Effector CD4-positive, alpha-beta T cell (primary cell): ENCODE measurements around the gene SSBP3.

Source experiments
- DNase-seq: peaks from one replicate; pipeline ENCODE4 v3.0.0-alpha.2; 2020

Gene SSBP3

DNA sequence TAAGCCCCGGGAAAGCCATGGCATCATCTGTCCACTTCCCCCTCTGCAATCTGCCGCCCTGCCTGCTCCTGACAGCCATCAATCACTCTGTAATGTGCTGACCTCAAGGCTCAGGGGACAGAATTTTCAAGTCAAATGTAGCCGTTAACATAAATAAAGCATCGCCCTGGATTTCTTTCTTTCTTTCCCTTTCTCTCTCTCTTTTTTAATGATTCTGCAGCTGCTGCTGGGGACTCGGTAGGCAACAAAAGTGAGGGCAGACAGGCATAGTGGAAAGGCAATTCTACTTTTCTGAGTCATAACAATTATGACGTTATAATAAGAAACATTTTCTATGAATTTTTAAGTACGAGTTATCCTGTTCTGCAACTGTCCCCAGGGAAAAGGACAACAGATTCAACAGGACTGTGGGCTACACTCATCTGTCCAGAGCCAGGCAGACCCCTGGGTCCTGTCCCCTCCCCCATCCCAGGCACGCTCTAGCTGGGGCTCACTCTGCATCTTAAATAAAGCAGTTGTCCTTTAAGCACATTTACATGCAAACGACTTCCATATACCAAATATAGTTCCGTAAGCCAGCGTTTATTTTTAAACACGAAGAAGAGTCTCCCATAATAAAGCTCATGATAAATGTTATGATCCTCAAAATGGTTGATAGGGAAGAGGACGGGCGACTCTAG is 78.7 kb downstream of the SSBP3 start:
- DNase-seq: no peak

DNA sequence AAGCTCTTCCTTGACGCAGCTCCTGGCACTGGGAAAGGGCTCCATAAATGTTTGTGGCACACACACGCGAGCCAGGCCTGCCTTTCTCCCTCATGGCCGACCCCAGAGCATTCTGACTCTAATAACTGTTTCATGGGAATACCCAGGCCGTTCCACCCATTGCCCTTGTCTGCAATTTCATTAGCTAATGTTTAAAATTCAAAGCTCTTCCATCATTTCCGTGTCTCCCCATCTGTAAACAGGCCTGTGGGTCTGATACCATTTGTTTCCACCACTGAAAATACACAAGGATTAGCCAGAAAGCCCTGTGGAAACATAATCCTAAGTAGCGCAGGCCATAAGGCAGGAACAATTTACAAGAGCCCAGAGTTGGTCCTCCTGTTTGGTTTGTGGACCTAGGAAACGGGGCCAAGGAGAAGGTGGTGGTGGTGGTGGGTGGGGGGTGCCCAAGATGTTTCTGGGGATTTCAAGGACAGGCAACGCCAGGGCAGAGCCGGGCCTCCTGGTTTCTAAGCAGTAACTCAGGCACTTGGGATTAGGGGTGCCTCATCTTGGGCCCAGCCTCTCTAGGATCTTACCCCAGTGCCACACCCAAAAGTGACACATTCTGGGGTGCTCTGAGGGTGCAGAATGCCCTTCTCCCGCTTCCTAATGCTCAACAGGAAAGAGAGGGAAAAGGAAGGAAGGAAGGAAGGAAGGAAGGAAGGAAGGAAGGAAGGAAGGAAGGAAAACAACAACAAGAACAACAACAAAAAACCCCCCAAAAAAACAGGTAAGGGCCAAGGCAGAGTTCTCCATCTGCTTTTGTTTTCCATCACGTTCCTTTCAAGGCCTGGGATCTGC is 79.4 kb downstream of the SSBP3 start:
- no peak for DNase-seq

DNA sequence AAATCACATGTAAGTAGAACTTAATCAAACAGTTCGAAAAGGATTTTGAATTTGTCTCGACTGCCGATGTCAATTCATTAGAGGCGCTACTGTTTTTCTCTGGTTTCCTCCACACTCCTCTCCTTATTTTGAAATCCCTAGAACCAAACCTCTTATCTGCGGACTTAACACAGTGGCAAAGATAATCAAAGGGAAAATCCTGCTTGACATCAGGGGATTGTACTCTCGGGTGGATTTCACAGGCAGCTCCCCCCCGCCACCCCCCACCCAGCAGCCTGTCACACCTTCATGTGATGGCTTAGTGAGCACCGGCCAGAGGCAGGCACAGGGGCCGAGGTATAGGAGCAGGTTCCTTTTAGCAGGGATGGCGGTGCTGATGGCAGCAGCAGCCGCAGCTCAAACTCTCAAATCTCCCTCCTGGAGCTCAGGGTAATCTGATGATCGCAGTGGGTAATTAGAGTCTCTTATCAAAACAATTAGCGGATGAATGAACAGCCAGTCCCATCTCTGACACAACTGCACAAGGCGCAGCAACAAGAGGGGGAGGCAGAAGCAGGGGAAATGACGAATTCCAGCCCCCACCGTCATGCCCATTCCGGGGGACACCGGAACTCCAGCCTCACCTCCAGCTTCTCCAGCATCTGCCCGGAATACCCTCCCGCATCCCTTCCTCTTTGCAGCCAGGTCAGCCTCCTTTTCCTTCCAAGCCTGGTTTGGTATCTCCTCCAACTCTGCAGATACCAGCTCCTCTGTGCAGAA is 80.3 kb downstream of the SSBP3 start:
- no peak for DNase-seq

DNA sequence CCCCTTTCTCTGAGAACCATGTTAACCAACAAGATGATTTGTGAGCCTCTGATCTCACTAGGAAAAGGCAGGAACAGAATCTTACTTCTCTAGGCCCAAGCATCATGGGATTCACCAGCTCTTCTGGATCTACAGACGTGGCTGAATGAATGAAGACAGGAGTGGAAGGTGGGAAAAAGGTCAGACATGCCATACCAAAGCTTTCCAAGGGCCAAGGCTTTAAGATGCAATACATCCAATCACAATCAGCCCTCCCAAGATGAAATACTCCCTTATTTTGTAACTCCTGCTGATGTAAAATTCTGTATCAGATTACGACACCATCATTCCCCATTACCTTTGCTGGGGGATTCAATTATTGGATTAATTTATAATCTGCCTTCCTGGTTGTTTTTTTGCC is 80.9 kb downstream of the SSBP3 start:
- no peak for DNase-seq

DNA sequence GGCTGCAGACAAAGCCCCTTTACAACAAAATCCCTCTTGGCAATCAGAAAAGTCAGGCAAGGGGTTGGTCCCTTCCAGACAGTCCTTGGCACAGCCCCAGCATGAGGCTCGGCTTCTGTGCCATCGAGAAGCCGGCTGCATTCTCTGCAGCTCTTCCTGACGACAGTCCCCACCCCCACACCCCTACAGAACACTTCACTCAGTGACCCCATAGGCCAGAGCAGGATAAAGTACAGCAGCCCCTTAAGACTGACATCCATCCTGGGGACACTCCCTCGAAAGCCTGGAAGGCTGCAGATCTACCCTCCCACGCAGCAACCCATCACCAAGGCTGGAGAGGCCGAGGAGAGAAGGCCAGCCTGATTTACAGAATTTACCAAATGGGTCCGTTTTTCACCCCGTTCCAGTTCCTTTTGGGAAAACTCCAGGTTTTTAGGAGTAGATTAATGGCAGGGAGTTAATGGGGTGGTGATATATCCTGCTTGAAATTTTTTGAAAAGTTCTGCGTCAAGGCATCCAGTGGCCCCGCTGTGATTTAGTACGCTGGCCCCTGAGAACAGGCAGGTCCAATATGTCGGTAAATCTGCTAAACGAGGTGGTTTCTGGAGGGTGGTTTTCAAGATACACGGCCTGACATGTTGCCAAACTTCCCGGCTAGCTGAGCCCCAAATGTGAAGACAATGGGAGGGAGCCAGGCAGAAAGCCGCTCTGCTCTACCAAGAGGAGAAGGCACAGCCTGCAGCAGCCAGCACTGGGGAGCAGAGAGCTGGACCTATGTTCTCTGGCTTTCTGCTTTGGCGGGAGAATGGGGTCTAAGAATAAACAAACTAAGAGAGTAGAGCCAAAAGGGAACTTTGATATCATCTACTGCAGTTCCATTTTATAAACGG is 81.7 kb downstream of the SSBP3 start:
- DNase-seq: no peak

DNA sequence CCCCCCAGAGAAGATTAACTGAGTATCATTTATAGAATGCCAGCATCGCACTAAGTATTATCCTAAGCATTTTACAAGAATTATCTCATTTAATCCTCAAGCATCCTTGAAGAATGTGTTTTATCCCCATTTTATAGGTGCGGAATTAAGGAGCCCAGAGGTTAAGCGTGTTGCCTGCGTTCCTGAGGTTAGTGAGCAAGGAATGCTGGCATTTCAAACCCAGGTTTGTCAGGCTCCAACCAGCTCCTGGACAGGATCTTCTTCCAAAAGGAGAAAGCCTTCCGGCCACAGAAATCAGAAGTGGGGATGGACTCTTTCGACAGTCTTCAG is 82.3 kb downstream of the SSBP3 start:
- DNase-seq: no peak

DNA sequence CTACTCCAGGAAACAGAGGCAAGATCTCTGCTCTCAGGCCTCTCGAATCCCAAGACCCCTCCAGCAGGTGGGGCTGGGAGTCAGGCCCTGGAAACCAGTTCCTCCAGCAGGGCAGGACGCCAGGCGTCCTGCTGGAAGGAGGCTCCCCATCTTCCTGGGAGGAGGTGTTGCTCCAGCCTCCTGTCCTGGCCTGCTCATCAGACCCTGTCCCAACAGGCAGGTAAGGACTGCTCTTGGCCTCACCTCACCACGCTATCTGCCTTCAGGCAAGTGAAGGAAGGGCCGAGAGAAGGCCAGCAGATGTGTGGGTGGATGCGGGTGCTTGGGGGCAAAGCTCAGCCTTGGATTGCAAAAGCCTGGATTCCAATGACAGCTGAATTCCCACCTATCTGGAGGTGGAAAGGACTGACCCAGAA is 82.9 kb downstream of the SSBP3 start:
- no peak for DNase-seq

DNA sequence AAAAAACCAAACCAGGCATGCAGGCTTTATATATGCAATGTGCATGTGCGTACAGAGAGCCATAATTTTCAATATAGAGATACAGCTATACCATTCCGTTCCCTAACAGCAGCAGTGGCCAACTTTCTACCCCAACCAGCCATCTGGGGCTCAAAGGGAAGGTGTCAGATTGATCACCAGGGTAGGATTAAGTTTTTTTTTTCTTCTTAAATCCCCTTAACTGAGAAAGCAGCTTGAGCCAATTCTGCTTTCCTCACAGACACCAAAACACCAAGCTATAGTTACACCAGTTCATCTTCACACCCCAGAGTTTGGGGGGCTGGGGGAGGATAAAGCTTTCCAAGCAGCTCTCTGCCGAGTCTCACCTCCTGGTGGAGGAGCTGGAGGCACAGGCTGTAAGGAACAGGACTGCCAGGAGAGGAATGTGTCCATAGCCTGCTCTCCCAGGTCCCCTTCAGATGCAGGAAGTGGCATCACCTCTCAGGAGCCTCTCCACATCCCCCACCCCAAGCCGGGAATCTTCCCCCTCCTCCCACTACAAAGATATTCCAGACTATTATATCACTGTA is 87.9 kb downstream of the SSBP3 start:
- DNase-seq: no peak

DNA sequence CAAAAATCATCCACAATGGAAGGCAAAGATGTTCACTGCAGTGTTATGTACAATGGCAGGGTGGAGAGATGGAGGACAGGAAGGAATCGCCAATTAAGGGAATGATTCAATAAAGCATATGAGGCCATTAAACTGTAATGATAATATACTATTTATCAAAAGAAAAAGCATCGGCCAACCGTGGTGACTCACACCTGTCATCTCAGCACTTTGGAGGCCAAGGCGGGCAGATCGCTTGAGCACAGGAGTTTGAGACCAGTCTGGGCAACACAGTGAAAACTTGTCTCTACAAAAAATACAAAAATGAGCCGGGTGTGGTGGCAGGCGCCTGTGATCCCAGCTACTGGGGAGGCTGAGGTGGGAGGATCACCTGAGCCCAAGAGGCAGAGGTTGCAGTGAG is 89.1 kb downstream of the SSBP3 start:
- no peak for DNase-seq

DNA sequence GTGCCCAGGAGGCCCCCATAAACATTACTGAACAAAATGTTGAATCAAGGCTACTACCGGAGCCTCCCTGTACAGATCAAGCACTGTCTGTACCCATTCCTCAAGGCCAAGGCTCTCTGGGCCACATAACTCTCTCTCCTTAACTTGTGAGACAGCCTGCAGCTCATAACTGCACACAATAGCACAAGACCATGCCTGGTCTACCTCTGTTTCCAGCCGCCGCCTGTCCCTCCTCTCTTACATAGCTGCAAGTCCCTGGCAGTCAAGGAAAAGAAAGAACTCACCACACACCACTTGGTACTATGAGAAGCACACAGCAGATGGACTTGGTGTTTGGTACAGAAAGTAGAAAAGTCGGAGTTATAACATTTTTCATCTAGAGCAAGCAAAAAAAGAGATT is 91.1 kb downstream of the SSBP3 start:
- DNase-seq: no peak

DNA sequence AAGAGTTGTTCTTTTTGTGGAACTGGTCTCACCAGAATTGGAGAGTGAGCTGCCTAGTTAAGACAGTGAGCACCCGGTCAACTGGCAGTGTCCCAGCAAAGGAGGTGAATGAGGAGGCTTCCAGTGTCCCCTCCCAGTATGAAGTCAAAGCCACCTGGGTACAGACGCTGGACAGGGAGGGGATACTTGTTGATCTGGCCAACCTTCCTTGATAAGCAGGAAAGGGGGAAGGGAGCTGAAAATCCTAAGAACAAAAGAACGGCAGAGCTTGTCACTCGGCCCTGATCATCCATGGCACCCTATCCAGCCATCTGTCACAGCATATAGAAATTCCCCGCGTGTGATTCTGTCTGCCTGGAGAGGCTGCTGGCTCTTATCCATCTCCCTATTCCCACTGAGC is 91.5 kb downstream of the SSBP3 start:
- DNase-seq: no peak

DNA sequence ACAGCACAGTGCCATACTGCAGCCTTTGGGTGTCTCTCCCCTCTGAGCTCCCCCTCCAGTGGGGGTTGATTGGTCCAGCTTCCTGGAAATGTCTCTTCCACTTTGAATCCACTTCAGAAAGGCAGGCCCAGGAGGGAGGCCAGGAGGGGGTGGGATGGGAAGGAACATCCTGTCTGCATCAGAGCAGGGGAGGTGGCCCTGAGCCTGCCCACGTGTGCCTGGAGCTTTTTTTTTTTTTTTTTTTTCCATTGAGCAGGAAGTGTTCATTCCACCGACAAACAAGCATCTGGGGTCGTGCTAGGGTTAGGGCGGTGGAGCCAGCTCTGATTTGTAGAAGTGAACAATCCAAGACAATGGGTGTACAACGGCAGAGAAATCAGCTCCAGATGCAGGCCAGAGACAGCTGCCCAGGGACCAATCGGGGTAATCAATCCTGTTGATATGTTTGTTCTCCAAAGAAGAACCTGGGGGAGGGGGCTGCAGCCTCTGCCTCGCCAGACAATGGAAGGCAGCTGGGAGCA is 93.3 kb downstream of the SSBP3 start:
- DNase-seq: no peak

DNA sequence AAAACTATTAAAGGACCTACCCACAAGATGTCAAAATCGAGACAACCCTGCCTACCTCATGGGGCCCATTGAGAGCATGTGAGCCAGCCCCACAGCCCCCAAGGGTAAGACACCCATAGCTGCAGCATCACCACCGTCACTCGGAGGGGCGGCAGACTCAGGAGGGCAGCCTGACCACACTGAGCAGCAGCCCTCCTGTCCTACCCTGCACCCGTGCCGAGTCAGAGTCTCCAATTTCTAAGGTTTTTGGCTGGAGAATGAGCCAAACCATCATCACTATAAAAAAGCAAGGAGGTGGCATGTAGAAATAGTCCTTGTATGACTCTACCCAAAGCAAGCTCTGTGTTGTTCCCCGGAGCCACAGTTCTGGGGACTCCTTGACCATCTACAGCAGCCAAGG is 94.7 kb downstream of the SSBP3 start:
- DNase-seq: no peak

DNA sequence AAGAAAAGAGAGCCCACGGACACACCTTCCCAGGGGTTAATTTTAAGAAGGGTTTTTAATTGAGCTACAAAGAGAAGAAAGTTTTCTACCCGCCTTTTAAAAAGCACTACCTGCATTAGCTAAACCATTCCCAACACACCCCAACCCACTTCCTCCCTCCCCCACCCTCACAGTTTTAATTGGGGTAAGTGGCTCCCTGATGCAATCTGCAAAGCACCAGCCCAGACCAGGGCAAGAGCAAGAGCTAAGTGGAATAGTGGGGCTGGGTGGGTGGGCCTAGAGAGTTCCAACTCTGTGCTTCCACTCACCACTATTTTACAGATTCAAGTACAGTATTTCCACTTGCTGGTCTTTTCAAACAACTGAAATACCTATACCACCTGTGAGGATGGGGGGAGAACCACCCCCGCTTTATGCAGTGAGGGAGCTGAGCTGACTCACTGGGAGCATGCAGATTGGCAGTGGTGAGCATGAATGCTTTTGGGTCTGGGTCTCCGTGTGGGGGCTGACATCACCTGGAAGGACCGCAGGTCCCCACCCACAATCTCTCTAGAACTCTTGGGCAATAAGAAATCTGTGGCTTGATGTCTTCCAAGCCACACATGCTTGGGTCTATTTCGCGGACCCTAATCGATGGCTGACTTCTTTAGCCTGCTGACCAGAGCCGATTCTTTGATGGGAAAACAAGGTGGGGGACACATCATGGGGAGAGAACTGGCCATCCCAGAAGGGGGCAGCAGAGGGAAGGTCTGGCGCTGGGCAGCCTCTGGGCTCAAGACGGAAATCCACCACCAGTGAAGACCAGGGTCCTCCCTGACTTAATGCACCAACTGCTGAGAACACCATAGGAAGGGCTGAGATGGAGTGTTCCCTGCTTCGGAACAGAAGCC is 95.5 kb downstream of the SSBP3 start:
- no peak for DNase-seq

DNA sequence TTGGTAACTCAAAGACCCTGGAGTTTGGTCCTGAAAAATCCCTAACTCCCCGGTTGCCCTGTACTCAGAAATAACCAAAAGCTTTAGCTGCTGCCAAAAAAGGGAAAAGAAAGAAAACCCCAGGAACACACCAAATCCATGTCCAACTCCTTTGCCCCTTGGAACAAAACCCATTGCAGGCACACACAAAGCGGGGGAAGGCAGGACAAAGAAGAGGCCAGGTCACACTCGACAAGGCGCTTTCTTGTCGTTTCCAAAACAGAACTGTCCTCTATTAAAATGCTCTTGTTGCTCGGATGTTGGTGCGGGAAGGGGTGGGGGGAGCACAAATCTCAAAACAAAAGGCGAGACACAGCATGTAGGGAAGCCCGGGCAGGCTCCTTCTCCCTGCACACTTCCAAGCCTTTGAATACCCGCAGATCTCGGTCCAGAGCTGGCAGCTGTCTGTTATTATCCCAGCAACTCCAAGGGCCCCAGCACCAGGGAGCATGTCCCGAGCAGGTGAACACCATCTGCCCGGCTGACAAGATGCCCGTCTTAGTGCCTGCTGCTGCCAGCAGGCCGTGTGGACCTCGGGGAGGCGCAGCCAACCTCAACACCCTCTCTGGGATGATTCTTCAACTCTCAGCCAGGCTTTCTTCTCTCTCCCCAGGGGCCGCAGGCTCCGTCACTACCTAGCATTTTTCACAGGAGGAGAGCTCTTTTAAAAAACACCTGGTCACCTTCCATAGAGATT is 96.4 kb downstream of the SSBP3 start:
- DNase-seq: no peak

DNA sequence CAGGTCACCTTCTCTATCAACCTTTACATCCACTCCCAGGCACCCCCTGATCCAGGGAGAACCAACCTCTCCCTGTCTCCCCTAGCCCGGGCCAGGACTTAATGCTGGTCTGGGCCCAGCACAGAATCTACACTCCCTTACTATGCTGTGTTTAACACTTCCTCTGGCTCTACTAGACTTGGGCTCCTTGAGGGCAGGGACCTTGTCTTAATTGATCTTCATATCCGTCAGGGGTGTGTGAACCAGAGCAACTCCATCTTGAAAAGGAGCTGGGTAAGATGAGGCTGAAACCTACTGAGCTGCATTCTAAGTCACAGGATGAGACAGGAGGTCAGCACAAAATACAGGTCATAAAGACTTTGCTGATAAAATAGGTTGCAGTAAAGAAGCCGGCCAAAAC is 98.9 kb downstream of the SSBP3 start:
- no peak for DNase-seq

DNA sequence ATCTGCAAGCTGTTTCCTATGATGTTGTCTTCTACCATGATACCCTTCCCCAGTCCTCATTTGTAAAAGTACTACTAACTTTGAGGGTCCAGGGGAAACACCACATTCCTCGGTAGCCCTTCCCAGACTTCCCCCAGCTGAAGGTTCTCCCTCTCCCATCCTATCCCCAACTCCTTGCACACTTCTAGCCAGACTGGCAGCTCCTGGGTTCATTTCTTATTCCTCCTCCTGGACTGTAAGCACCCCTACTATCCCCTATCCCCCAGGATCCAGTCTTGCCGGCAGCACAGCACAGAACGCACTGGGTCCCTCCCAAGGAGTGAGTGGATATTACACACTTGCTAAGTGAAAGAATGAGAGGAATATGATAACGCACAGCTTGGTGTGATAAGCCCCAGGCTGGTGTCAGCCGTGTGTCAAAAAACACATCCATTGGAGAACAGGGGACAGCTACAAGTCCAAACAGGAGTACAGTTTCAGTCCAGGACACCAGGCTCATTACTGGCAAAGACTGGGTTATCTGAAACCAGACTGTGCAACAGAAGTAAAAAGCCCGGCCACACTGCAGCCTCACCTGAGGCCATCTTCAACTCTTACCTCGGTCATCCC is 100.2 kb downstream of the SSBP3 start:
- DNase-seq: no peak

DNA sequence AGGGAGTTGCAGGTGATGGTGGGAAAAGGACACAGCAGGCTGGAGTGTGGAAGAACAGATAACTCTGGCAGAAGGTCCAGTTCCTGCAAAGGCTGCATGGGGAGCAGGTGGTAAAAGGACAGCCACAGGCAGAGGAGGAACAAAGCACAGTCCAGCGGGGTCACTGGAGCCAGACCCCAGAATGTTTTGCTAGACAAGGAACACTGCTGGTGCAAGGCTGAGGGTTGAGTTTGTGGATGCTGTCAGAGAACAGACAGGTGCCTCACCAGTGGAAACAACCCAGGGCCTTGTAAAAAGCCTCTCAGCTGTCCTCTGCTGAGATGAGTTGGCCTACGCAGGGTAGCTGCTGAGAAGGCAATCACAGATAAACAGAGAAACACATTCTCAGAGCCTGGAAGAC is 101.7 kb downstream of the SSBP3 start:
- no peak for DNase-seq

DNA sequence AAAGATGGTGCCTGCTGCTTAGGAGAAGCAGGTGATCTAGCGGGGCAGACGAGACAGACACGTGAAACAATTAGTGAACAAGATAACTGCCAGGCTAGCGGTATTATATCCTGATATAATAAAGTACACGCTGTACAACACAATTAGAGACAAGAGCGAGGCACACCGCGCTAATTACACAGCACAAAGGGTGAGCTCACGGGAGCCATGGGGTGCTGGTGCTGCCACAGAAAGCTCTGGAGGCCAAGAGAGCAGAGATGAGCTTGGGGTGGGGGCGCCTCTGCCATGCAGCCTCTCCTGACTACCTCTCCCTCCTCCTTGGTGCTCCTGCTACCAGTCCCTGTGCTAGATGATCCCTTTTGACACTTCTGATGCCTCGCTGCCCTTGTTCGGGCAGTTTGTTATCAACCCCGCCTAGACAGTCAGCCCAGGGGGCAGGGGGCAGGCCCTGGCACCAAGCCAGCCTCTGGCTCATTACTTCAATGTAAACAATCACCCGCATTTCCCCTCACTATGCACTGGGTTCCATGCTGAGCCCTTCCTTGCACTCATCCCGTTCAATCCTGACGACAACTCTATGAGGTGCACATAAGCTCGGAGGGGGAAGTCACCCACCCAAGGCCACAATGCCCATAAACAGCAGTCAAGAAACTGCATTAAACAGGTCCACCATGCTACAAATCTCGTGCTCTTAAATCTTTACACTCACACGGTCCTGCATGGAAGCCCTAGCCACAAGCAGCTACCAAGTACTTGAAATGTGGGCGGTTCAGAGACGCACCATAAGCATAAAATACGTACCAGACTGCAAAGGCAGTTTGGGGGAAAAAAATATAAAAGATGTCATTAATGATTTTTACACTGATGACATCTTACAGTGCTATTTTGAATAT is 103.0 kb downstream of the SSBP3 start:
- no peak for DNase-seq
